HepG2 (cell line): ENCODE data around the gene COG8. TPM values are rescaled to one million over a fixed set of nuclear protein-coding genes. Genes with fewer than 3 reads are reported as not detected.

Experiments used
- ISX ChIP-seq: sonication (generic); formaldehyde crosslinking; conservative IDR thresholded peaks from 2 replicates; pipeline ENCODE4 v1.5.0; 2020; ENCODE audit warnings: missing genetic modification reagents
- KDM3A ChIP-seq: IDR thresholded peaks from 2 replicates; pipeline ENCODE4 v1.6.1; 2018; ENCODE audit warnings: low read depth, missing compliant biosample characterization
- PCBP2 ChIP-seq: fragments of 200-400 bp; formaldehyde crosslinking; optimal IDR thresholded peaks from 2 replicates; pipeline ENCODE3; 2018; ENCODE audit warnings: low read length, low read depth; ENCODE audit not compliant: poor library complexity, severe bottlenecking
- SNRNP70 ChIP-seq: fragments of 200-400 bp; formaldehyde crosslinking; IDR thresholded peaks from 2 replicates; pipeline ENCODE4 v1.6.1; 2017; ENCODE audit warnings: mild to moderate bottlenecking, low read depth, low read length, moderate library complexity
- SRSF4 ChIP-seq: fragments of 200-400 bp; formaldehyde crosslinking; IDR thresholded peaks from one replicate; pipeline ENCODE4 v1.6.1; 2018; ENCODE audit warnings: mild to moderate bottlenecking, low read depth, low read length, moderate library complexity; ENCODE audit not compliant: poor library complexity, severe bottlenecking
- TEAD3 ChIP-seq: optimal IDR thresholded peaks from 2 replicates; pipeline ENCODE3; 2016; ENCODE audit warnings: borderline replicate concordance
- ZFP1 ChIP-seq: IDR thresholded peaks from 2 replicates; pipeline ENCODE4 v1.6.1; 2016
- ZNF317 ChIP-seq: sonication (generic); formaldehyde crosslinking; IDR thresholded peaks from 2 replicates; pipeline ENCODE4 v1.5.0; 2020; ENCODE audit warnings: mild to moderate bottlenecking, missing genetic modification reagents
- ZNF354B ChIP-seq: sonication (generic); formaldehyde crosslinking; IDR thresholded peaks from 2 replicates; pipeline ENCODE4 v1.8.0; 2022; ENCODE audit warnings: mild to moderate bottlenecking, missing genetic modification reagents
- ZNF530 ChIP-seq: sonication (generic); formaldehyde crosslinking; IDR thresholded peaks from 2 replicates; pipeline ENCODE4 v1.5.0; 2020; ENCODE audit warnings: low read depth, mild to moderate bottlenecking, missing genetic modification reagents
- ZNF572 ChIP-seq: sonication (generic); formaldehyde crosslinking; IDR thresholded peaks from 2 replicates; pipeline ENCODE4 v1.5.1; 2020; ENCODE audit warnings: mild to moderate bottlenecking, missing genetic modification reagents
- ZNF773 ChIP-seq: sonication (generic); formaldehyde crosslinking; IDR thresholded peaks from 2 replicates; pipeline ENCODE4 v1.4.0; 2020; ENCODE audit warnings: missing genetic modification reagents, borderline replicate concordance
- polyA plus RNA-seq, 8 experiments: library from polyadenylated mRNA; depleted of rRNA in 3 of 8; stranded (reverse) in 7 of 8; unstranded in 1 of 8; fragments of >200 nt; fragmentation: Illumina TruSeq in 4 of 8; extraction: Trizol in 4 of 8; gene quantifications; 2 replicates each; pipeline versions ENCODE4 v1.2.1 to v1.2.3, GENCODE V29; 2011 to 2016; ENCODE audit warnings: low read depth in 4 of 8, missing spikeins in 1 of 8, mixed read lengths in 1 of 8; ENCODE audit not compliant: insufficient read depth in 1 of 8
- total RNA-seq, 5 experiments: library from RNA; depleted of rRNA; stranded (reverse); fragments of >200 nt; fragmentation: Illumina TruSeq; extraction: Trizol; gene quantifications; 2 replicates each; pipeline ENCODE4 v1.2.3, GENCODE V29; 2016; ENCODE audit warnings: low read depth in 1 of 5
- TF ChIP-seq, protein P1 (sequence below): sonication (generic); formaldehyde crosslinking; IDR thresholded peaks from 2 replicates; pipeline ENCODE4 v1.5.0; 2020; ENCODE audit warnings: missing genetic modification reagents
- TF ChIP-seq, protein P2 (sequence below): sonication (generic); formaldehyde crosslinking; IDR thresholded peaks from 2 replicates; pipeline ENCODE4 v1.9.0; 2021; ENCODE audit warnings: missing genetic modification reagents, borderline replicate concordance
- TF ChIP-seq, protein P3 (sequence below): sonication (generic); formaldehyde crosslinking; IDR thresholded peaks from 2 replicates; pipeline ENCODE4 v1.9.0; 2022; ENCODE audit warnings: low read depth, missing genetic modification reagents
- TF ChIP-seq, protein P4 (sequence below): IDR thresholded peaks from 2 replicates; pipeline ENCODE4 v1.6.1; 2016; ENCODE audit warnings: low read depth, missing genetic modification reagents, missing compliant biosample characterization

The COG8 gene
- total and polyA plus RNA-seq, 2 of the 13 experiments (the other 11 are each of a cell fraction or from before 2014, with no cell fraction given), result 45.5 to 52.1 TPM

DNA sequence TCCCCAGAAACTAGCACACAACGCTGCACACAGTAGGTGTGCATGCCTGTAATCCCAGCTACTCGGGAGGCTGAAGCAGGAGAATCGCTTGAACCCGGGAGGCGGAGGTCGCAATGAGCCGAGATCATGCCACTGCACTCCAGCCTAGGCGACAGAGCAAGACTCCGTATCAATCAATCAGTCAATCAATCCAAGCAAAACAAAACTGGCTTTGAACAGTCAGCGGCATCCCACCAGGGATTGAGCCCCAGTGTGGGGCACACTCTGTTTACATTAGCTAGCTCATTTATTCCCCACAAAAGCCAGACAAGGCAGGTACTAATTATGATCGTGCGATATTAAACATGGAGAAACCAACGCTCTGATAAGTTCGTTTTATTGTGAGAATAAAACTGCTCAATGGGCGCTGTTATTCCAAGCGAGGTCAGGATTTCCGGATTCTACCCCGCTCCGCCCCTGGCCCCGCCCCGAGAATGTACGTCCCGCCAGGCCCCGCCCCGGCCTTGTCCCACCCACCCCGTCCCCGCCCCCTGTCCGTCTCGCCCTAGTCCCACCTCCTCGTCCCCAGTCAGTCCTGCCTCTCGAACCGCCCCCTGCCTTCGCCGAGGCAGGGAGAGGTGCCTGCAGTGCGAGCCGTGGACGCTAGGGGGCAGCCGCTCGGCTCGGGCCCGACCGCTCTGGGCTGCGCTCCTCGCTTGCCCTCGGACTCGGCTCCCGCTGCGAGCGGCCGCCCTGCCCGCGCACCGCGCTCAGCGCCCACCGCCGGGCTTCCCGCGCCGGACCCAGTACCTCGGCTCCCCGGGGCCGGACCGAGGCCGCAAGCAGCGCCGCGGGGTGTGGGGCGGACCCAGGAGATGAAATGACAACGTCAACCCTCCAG lies 28.5 kb downstream of the COG8 start, which contains the start of gene VPS4A (continued):
- no peak; the same call in 1 of the 2 replicates for TF ChIP-seq ISX (CRISPR knock-in tag)
- 0 out of 2 replicates have a peak, but pooled peaks have one; percentile 23 for TF ChIP-seq KDM3A (CRISPR knock-in tag)
- TF ChIP-seq ZNF530, result no peak
- TF ChIP-seq ZNF572 (CRISPR knock-in tag), result no peak
- no peak for TF ChIP-seq SNRNP70
- TF ChIP-seq PCBP2, result no peak
- TF ChIP-seq SRSF4, result no peak
- no peak for TF ChIP-seq ZNF773
- TF ChIP-seq ZNF354B (CRISPR knock-in tag), result 0 out of 2 replicates have a peak, but pooled peaks have one; percentile 2
- TF ChIP-seq, protein P1, sequence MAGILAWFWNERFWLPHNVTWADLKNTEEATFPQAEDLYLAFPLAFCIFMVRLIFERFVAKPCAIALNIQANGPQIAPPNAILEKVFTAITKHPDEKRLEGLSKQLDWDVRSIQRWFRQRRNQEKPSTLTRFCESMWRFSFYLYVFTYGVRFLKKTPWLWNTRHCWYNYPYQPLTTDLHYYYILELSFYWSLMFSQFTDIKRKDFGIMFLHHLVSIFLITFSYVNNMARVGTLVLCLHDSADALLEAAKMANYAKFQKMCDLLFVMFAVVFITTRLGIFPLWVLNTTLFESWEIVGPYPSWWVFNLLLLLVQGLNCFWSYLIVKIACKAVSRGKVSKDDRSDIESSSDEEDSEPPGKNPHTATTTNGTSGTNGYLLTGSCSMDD (CRISPR knock-in tag), result no peak
- no peak for TF ChIP-seq ZNF317 (CRISPR knock-in tag)
- 0 out of 2 replicates have a peak, but pooled peaks have one; percentile 34 for TF ChIP-seq ZFP1
- TF ChIP-seq, protein P2, sequence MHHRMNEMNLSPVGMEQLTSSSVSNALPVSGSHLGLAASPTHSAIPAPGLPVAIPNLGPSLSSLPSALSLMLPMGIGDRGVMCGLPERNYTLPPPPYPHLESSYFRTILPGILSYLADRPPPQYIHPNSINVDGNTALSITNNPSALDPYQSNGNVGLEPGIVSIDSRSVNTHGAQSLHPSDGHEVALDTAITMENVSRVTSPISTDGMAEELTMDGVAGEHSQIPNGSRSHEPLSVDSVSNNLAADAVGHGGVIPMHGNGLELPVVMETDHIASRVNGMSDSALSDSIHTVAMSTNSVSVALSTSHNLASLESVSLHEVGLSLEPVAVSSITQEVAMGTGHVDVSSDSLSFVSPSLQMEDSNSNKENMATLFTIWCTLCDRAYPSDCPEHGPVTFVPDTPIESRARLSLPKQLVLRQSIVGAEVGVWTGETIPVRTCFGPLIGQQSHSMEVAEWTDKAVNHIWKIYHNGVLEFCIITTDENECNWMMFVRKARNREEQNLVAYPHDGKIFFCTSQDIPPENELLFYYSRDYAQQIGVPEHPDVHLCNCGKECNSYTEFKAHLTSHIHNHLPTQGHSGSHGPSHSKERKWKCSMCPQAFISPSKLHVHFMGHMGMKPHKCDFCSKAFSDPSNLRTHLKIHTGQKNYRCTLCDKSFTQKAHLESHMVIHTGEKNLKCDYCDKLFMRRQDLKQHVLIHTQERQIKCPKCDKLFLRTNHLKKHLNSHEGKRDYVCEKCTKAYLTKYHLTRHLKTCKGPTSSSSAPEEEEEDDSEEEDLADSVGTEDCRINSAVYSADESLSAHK (CRISPR knock-in tag), result no peak
- peak; percentile 42 for TF ChIP-seq TEAD3 (CRISPR knock-in tag)
- TF ChIP-seq, protein P3, sequence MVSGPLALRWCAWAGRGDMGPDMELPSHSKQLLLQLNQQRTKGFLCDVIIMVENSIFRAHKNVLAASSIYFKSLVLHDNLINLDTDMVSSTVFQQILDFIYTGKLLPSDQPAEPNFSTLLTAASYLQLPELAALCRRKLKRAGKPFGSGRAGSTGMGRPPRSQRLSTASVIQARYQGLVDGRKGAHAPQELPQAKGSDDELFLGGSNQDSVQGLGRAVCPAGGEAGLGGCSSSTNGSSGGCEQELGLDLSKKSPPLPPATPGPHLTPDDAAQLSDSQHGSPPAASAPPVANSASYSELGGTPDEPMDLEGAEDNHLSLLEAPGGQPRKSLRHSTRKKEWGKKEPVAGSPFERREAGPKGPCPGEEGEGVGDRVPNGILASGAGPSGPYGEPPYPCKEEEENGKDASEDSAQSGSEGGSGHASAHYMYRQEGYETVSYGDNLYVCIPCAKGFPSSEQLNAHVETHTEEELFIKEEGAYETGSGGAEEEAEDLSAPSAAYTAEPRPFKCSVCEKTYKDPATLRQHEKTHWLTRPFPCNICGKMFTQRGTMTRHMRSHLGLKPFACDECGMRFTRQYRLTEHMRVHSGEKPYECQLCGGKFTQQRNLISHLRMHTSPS (CRISPR knock-in tag), result no peak
- TF ChIP-seq, protein P4, sequence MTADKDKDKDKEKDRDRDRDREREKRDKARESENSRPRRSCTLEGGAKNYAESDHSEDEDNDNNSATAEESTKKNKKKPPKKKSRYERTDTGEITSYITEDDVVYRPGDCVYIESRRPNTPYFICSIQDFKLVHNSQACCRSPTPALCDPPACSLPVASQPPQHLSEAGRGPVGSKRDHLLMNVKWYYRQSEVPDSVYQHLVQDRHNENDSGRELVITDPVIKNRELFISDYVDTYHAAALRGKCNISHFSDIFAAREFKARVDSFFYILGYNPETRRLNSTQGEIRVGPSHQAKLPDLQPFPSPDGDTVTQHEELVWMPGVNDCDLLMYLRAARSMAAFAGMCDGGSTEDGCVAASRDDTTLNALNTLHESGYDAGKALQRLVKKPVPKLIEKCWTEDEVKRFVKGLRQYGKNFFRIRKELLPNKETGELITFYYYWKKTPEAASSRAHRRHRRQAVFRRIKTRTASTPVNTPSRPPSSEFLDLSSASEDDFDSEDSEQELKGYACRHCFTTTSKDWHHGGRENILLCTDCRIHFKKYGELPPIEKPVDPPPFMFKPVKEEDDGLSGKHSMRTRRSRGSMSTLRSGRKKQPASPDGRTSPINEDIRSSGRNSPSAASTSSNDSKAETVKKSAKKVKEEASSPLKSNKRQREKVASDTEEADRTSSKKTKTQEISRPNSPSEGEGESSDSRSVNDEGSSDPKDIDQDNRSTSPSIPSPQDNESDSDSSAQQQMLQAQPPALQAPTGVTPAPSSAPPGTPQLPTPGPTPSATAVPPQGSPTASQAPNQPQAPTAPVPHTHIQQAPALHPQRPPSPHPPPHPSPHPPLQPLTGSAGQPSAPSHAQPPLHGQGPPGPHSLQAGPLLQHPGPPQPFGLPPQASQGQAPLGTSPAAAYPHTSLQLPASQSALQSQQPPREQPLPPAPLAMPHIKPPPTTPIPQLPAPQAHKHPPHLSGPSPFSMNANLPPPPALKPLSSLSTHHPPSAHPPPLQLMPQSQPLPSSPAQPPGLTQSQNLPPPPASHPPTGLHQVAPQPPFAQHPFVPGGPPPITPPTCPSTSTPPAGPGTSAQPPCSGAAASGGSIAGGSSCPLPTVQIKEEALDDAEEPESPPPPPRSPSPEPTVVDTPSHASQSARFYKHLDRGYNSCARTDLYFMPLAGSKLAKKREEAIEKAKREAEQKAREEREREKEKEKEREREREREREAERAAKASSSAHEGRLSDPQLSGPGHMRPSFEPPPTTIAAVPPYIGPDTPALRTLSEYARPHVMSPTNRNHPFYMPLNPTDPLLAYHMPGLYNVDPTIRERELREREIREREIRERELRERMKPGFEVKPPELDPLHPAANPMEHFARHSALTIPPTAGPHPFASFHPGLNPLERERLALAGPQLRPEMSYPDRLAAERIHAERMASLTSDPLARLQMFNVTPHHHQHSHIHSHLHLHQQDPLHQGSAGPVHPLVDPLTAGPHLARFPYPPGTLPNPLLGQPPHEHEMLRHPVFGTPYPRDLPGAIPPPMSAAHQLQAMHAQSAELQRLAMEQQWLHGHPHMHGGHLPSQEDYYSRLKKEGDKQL (CRISPR knock-in tag), result 0 out of 2 replicates have a peak, but pooled peaks have one; percentile 14
